Gastroesophageal sphincter (tissue), 3 donors: ENCODE measurements around the gene BDH1.

Source experiments
- POLR2A ChIP-seq, 2 donors: fragments of 450-650 bp; IDR thresholded peaks; one replicate each; pipeline ENCODE4 v1.6.1; 2017; ENCODE audit warnings: antibody characterized with exemption in 2 of 2, mild to moderate bottlenecking in 2 of 2, moderate library complexity in 1 of 2
- TF ChIP-seq, protein P1 (sequence below), 4 experiments: fragments of 200-600 bp in 2 of 4; fragments of 450-650 bp in 2 of 4; sonication (generic) in 1 of 4; IDR thresholded peaks; one replicate each; pipeline ENCODE4 v1.5.1; 2017 to 2019; ENCODE audit warnings: antibody characterized with exemption in 4 of 4, mild to moderate bottlenecking in 2 of 4, moderate library complexity in 2 of 4

- TF ChIP-seq POLR2A (IDR thresholded peaks at IDR 0.05) = no peak
- TF ChIP-seq, protein P1, sequence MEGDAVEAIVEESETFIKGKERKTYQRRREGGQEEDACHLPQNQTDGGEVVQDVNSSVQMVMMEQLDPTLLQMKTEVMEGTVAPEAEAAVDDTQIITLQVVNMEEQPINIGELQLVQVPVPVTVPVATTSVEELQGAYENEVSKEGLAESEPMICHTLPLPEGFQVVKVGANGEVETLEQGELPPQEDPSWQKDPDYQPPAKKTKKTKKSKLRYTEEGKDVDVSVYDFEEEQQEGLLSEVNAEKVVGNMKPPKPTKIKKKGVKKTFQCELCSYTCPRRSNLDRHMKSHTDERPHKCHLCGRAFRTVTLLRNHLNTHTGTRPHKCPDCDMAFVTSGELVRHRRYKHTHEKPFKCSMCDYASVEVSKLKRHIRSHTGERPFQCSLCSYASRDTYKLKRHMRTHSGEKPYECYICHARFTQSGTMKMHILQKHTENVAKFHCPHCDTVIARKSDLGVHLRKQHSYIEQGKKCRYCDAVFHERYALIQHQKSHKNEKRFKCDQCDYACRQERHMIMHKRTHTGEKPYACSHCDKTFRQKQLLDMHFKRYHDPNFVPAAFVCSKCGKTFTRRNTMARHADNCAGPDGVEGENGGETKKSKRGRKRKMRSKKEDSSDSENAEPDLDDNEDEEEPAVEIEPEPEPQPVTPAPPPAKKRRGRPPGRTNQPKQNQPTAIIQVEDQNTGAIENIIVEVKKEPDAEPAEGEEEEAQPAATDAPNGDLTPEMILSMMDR (IDR thresholded peaks at IDR 0.05) = no peak
Observed at GRCh38 chr3:197552198-197552597, 3.6 kb downstream of the BDH1 start.
